NT2/D1 (cell line): Measurements from ENCODE around the gene MLLT3.

Experiments
- DNase-seq: peaks from one replicate; pipeline ENCODE4 v3.0.0-alpha.2; 2011; ENCODE audit warnings: low read depth, low spot score
- H3K27me3 ChIP-seq: 2 replicates; pipeline ENCODE4 v1.6.0; 2011; ENCODE audit warnings: mild to moderate bottlenecking; ENCODE audit not compliant: insufficient read length, insufficient read depth
- H3K36me3 ChIP-seq: 2 replicates; pipeline ENCODE4 v1.6.1; 2011; ENCODE audit warnings: mild to moderate bottlenecking, low read length, mixed read lengths; ENCODE audit not compliant: insufficient read depth, insufficient read length
- H3K4me1 ChIP-seq: 2 replicates; pipeline ENCODE4 v1.5.1; 2011; ENCODE audit not compliant: insufficient read depth, insufficient read length
- H3K4me3 ChIP-seq: 2 replicates; pipeline ENCODE4 v1.5.1; 2011; ENCODE audit warnings: low read depth; ENCODE audit not compliant: insufficient read length
- H3K9ac ChIP-seq: 2 replicates; pipeline ENCODE4 v1.6.0; 2011; ENCODE audit warnings: low read depth; ENCODE audit not compliant: insufficient read length
- H3K9me3 ChIP-seq: 2 replicates; pipeline ENCODE4 v1.5.1; 2011; ENCODE audit warnings: mild to moderate bottlenecking, low read length; ENCODE audit not compliant: insufficient read depth
- SUZ12 ChIP-seq: IDR thresholded peaks from 2 replicates; pipeline ENCODE4 v1.6.1; 2011; ENCODE audit not compliant: insufficient read length, insufficient read depth; ENCODE audit errors: extremely low read depth
- YY1 ChIP-seq: IDR thresholded peaks from 2 replicates; pipeline ENCODE4 v1.6.1; 2011; ENCODE audit not compliant: insufficient read length, insufficient read depth
- ZNF274 ChIP-seq: IDR thresholded peaks from 2 replicates; pipeline ENCODE4 v1.6.1; 2011; ENCODE audit warnings: mild to moderate bottlenecking, low read depth, low read length

The MLLT3 gene

DNA sequence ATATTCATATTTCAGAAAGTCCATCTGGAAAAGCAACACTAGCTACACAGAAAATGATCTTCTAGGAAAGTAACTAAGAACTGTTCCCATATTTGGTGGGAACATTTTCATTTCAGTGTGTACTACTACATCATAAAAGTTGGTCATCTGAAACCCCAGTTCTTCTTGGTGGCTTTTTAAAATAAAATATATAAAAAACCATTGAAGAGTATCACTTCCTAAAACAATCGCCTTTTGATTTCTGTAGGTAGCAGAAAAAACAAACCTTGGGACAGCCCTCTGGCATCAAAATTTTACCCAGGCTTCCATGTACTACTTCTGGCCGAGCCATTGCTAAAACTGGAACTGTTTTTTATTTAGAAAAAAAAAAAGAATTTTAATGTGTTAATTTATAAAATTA is 158.5 kb downstream of the MLLT3 start:
- no peaks in the 10 kb centered on the region for H3K27me3 ChIP-seq
- H3K9ac ChIP-seq = no peak overlapping the region
- no peaks in the 10 kb centered on the region for H3K4me1 ChIP-seq
- H3K4me3 ChIP-seq = no peak overlapping the region
- DNase-seq = no peak
- no peaks in the 10 kb centered on the region for H3K36me3 ChIP-seq
- no peaks in the 10 kb centered on the region for H3K9me3 ChIP-seq
- TF ChIP-seq SUZ12 (no peak), ZNF274 (no peak), YY1 (no peak)

DNA sequence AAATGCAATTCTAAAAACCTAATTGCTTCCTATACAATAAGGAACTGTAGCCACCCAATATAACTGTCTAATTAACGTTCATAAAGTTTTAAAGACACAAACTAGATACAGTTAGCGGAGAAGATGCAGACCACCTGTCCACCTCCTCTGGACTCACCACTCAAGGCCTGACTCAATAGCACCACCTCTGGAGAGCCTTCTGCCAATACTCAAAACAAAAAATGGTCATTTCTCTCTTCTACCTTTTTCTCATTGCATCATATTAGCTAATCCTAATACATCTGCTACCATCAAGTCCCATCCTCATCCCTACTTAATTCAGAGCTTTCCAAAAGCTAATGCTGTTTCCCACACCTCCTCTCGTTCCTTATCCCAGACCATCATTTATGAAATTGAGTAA is 159.9 kb downstream of the MLLT3 start:
- no peaks in the 10 kb centered on the region for H3K9me3 ChIP-seq
- H3K9ac ChIP-seq = no peak overlapping the region
- no peak for DNase-seq
- no peak overlapping the region for H3K4me3 ChIP-seq
- no peak for TF ChIP-seq ZNF274
- TF ChIP-seq YY1 = no peak
- TF ChIP-seq SUZ12 = no peak
- H3K27me3 ChIP-seq = no peaks in the 10 kb centered on the region
- no peaks in the 10 kb centered on the region for H3K36me3 ChIP-seq
- no peaks in the 10 kb centered on the region for H3K4me1 ChIP-seq

DNA sequence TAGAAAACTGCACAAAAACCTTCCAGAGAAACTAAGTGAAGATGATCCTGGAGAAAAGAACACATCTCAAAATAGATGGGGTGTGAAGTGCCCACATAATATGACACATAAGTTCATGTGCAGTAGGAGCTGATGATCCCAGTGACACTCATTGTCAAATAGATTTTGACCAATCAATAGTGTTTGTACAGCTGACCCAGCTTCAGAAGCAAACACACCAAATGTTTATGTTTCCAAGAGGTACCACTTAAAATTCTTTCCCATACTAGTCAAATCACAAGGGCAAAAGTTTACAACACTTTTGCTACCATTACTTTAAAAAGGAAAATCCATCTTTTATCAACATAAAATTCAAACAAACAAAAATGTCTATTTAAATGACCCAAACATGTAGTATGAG is 175.0 kb downstream of the MLLT3 start:
- Histone ChIP-seq H3K4me3 (no peak overlapping the region), H3K4me1 (no peaks in the 10 kb centered on the region), H3K9ac (no peak overlapping the region), H3K27me3 (no peaks in the 10 kb centered on the region), H3K36me3 (no peaks in the 10 kb centered on the region), H3K9me3 (no peaks in the 10 kb centered on the region)
- no peak for TF ChIP-seq SUZ12
- no peak for TF ChIP-seq YY1
- no peak for TF ChIP-seq ZNF274
- DNase-seq = no peak

DNA sequence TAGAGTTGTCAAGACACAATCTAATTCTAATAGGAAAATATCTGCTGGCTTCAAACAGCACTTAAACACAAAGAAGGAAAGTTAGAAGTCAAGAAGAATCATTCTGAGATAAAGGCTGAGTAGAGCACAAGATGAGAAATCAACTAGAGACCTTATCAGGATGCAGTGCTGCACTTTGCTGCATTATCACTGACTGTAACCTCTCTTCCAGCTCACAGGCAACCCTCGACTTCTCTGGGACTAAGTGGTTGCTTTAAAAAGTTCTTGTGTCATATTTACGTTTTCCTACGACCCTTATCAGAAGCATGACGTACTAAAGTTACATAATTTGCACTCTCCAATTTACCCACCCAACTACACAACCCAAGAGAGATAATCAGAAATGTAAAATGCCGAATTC is 176.1 kb downstream of the MLLT3 start:
- Histone ChIP-seq H3K9me3 (no peaks in the 10 kb centered on the region), H3K27me3 (no peaks in the 10 kb centered on the region), H3K9ac (no peak overlapping the region), H3K4me3 (no peak overlapping the region), H3K4me1 (no peaks in the 10 kb centered on the region), H3K36me3 (no peaks in the 10 kb centered on the region)
- no peak for DNase-seq
- TF ChIP-seq ZNF274 (no peak), YY1 (no peak), SUZ12 (no peak)

DNA sequence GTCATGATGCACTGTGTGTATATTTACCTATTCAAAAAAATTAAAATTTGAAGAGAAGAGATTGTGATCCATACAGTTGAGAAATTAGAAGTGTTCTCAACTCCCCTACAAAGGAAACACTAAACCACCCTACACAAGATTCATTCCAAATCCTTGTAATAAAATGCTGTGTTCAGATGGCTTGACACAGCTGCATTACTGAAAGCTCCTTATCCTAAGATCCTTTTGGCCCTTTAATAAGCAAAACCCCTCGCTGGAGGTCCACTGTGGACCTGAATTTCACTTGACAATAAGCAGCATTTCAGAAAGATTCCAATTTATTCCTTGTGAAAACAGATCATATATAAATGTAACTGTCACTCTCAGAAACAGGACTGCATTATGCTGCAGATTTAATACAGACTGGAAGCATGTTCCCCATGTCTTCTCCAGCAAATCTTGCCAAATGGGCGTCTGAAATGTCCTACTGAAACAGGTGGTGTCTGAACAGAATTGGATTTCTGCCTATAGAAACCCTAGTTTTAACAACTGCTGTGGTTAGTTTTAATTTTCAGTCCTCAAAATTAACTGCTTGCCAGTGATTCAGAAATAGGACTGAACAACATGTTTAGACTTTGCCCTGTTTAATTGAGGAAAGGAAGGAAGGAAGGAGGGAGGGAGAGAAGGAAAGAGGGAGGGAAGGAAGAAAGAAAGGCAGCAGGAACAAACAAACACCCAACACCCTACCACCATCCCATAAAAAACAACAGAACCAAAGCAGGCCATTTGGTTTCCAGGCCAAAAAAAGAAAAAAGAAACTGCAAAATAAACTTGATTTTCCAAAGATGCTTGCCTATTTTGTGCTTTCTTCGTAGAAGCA is 179.6 kb downstream of the MLLT3 start:
- Histone ChIP-seq H3K36me3 (no peaks in the 10 kb centered on the region), H3K4me1 (no peaks in the 10 kb centered on the region), H3K27me3 (no peaks in the 10 kb centered on the region), H3K9ac (no peak overlapping the region), H3K4me3 (no peak overlapping the region), H3K9me3 (no peaks in the 10 kb centered on the region)
- DNase-seq = no peak
- no peak for TF ChIP-seq SUZ12
- TF ChIP-seq ZNF274 = no peak
- TF ChIP-seq YY1 = no peak

DNA sequence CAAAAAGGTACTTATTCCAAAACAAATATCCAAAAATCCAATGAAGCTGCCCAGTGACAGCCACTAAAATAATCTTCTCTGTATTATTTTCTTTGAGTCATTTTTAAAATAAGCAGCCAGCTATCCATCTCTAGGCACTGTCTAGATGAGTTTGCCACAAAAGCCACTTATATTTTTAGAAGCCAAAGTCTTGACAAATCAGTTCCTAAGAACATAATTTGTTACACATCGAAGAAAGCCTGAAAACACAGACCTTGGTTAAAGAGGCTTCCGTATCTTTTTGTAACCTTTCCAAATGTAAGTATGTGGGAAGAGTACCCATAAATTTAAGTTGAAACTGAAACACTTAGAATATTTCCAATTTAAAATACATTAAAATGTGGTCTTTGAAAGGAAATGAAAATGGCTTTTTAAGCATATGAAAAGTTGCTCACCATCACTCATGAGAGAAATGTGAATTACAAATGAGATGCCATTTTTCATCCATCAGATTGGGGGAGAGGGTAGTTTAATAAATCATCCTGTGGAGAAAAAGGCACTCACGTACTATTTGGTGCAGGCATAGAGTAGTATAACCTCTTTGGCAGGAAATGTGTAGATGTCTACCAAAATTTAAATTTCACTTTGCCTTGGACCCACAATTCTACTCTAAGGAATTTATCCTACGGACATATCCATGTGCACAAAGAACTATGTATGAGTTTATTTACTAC is 180.4 kb downstream of the MLLT3 start:
- Histone ChIP-seq H3K9ac (no peak overlapping the region), H3K36me3 (no peaks in the 10 kb centered on the region), H3K4me3 (no peak overlapping the region), H3K27me3 (no peaks in the 10 kb centered on the region), H3K4me1 (no peaks in the 10 kb centered on the region), H3K9me3 (no peaks in the 10 kb centered on the region)
- no peak for TF ChIP-seq ZNF274
- TF ChIP-seq YY1 = no peak
- TF ChIP-seq SUZ12 = no peak
- no peak for DNase-seq

DNA sequence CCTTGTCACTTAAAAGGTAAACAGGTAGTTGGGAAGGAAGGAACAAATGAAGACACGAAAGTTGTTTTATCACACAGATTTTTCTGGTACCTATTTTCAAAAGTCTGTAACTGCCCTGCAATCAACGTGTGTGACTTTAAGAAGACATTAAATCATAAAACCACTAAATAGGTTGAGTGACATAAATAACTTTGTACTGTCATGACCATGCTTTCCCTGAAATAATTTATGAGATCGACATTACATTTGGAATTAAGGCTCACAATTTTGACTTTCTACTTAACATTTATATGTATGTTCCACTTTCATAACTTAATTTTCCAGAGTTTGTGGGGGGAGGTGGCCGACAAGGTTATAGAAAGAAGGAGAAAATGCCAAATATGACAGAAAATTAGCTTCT is 181.1 kb downstream of the MLLT3 start:
- Histone ChIP-seq H3K27me3 (no peaks in the 10 kb centered on the region), H3K9me3 (no peaks in the 10 kb centered on the region), H3K4me3 (no peak overlapping the region), H3K36me3 (no peaks in the 10 kb centered on the region), H3K4me1 (no peaks in the 10 kb centered on the region), H3K9ac (no peak overlapping the region)
- no peak for DNase-seq
- TF ChIP-seq ZNF274 (no peak), SUZ12 (no peak), YY1 (no peak)
